ENCODE results near the gene RAMP3.
"Not testable (repeated sequence)": the region's sequence is repeated elsewhere in the genome, so short reads cannot be mapped to it uniquely, and the experiment has no call there.

RAMP3 gene

DNA sequence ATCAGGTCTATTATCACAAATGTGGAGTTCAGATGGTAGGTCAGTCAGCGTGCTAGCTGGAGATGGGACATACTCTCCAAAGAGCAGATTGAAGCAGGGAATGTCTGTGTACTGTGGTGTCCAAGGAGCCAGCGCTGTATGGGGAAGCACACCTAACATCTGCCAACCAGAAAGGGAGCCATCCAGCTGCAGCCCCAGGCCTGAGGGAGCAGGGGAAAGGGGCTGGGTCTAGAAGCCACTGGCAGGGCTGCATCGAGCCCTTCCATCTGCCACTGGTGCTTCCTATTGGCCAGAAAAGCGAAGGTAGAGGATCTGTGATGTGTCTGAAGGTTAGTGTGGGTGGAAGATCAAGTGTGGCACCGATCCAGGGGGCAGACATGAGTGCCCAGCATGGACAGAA, 8.0 kb upstream of the RAMP3 start:
- H3K36me3 ChIP-seq (ENCODE audit: control insufficient read depth, insufficient read depth, low read length): no peaks in the 10 kb centered on the region
- H3K27me3 ChIP-seq (replicated peaks; ENCODE audit: control insufficient read depth, insufficient read depth, low read length): no peaks in the 10 kb centered on the region; the same call in 1 of the 2 replicates
- TF ChIP-seq, protein P1, sequence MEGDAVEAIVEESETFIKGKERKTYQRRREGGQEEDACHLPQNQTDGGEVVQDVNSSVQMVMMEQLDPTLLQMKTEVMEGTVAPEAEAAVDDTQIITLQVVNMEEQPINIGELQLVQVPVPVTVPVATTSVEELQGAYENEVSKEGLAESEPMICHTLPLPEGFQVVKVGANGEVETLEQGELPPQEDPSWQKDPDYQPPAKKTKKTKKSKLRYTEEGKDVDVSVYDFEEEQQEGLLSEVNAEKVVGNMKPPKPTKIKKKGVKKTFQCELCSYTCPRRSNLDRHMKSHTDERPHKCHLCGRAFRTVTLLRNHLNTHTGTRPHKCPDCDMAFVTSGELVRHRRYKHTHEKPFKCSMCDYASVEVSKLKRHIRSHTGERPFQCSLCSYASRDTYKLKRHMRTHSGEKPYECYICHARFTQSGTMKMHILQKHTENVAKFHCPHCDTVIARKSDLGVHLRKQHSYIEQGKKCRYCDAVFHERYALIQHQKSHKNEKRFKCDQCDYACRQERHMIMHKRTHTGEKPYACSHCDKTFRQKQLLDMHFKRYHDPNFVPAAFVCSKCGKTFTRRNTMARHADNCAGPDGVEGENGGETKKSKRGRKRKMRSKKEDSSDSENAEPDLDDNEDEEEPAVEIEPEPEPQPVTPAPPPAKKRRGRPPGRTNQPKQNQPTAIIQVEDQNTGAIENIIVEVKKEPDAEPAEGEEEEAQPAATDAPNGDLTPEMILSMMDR (IDR thresholded peaks at IDR 0.05; ENCODE audit: insufficient read depth, low read length, poor library complexity, severe bottlenecking): no peak
- no peak overlapping the region for H3K4me3 ChIP-seq (replicated peaks; ENCODE audit: low read depth, low read length)
- DNase-seq (ENCODE audit: extremely low read depth, insufficient read length): no peak

DNA sequence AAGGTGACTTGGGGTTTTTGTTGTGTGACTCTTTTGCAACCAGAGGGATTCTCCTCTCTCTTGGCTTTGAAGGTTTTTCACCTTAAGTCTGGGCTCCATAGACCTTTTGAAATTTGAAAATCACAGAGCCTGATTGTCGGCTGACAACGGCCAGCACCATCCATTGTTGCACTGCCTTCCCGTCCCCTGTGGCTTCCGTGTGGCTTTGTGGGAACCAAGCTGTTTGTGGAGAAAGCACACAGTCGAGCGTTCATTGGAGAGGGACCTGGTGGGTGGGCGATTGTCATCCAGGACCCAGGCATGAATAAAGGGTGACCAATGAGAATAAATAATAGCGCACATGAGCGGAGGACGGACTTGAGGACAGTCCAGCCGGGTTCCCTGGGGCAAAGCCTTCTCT, 7.4 kb upstream of the RAMP3 start:
- Histone ChIP-seq H3K36me3 (ENCODE audit: control insufficient read depth, insufficient read depth, low read length) (no peaks in the 10 kb centered on the region), H3K27me3 (replicated peaks; ENCODE audit: control insufficient read depth, insufficient read depth, low read length) (no peaks in the 10 kb centered on the region; the same call in 1 of the 2 replicates), H3K4me3 (replicated peaks; ENCODE audit: low read depth, low read length) (no peak overlapping the region)
- TF ChIP-seq, protein P1 (IDR thresholded peaks at IDR 0.05; ENCODE audit: insufficient read depth, low read length, poor library complexity, severe bottlenecking): no peak
- DNase-seq (ENCODE audit: extremely low read depth, insufficient read length): no peak

DNA sequence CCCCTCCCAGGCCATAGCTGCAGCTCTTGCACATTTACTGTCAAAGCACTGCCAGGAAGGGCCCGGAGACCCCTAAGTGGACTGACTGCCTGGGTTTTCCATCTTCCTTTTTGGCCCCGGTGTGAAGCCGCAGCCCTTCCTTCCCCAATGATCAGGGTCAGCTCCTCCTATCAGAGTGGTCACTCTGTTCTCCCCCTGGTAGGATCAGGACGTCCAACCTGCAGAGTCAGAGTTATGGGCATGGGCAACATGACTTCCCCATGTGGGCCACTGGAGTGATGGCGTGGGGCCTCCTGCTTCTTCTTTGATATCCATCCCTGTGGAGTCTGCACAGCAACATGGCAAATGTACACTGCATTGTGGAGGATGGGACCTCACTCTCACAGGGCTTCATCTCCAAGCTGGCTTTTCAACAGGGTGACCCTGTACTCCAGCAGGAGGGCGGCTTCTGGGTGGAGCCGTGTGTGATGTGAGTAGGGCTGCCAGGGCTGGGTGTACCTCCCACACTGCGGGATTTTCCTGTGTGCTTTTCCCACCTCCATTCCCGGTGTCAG, 6.4 kb upstream of the RAMP3 start:
- DNase-seq (ENCODE audit: extremely low read depth, insufficient read length): no peak
- Histone ChIP-seq H3K27me3 (replicated peaks; ENCODE audit: control insufficient read depth, insufficient read depth, low read length) (no peaks in the 10 kb centered on the region; the same call in 1 of the 2 replicates), H3K36me3 (ENCODE audit: control insufficient read depth, insufficient read depth, low read length) (no peaks in the 10 kb centered on the region), H3K4me3 (replicated peaks; ENCODE audit: low read depth, low read length) (no peak overlapping the region)
- TF ChIP-seq, protein P1 (IDR thresholded peaks at IDR 0.05; ENCODE audit: insufficient read depth, low read length, poor library complexity, severe bottlenecking): no peak

DNA sequence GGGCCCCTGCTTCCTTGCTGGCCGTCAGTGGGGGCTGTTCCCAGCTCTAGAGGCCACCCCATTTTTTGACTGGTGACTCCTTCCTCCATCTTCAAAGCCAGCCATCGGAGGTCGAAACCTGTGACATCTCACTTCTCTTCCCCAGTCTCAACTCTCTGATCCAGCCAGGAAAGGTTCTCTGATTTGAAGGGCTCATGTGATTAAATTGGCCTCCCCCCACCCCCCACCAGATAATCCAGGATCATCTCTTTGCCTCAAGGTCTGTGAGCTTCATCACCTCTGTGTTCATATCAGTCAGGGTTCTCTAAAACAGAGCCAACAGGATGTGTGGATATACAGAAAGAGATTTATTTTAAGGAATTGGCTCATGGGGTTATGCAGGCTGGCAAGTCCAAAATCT, 5.6 kb upstream of the RAMP3 start:
- DNase-seq (ENCODE audit: extremely low read depth, insufficient read length): no peak
- H3K4me3 ChIP-seq (replicated peaks; ENCODE audit: low read depth, low read length): no peak overlapping the region
- no peaks in the 10 kb centered on the region for H3K36me3 ChIP-seq (ENCODE audit: control insufficient read depth, insufficient read depth, low read length)
- H3K27me3 ChIP-seq (replicated peaks; ENCODE audit: control insufficient read depth, insufficient read depth, low read length): peaks cover under 1% of the 10 kb centered on the region
- TF ChIP-seq, protein P1 (IDR thresholded peaks at IDR 0.05; ENCODE audit: insufficient read depth, low read length, poor library complexity, severe bottlenecking): no peak

DNA sequence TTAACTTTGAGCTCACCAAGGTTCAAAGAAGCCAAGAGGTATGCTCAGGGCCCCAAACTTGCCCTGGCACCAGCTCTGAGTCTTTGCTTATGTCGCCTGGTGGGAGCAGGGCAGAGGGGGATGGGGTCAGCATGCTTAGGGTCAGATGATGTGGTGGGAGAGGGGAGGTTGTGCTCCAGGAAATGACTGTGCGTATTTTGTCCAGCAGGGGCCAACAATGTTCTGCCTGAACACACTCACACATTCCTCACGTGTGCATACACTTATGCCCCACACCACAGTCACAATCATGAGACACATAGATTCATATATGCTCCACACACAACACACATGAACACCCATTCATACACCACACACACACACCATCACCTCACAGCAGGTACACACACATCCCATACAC, 4.4 kb upstream of the RAMP3 start:
- TF ChIP-seq, protein P1 (IDR thresholded peaks at IDR 0.05; ENCODE audit: insufficient read depth, low read length, poor library complexity, severe bottlenecking): no peak
- no peak for DNase-seq (ENCODE audit: extremely low read depth, insufficient read length)
- peaks cover 1% of the 10 kb centered on the region; the same call in 1 of the 2 replicates for H3K27me3 ChIP-seq (replicated peaks; ENCODE audit: control insufficient read depth, insufficient read depth, low read length)
- H3K4me3 ChIP-seq (replicated peaks; ENCODE audit: low read depth, low read length): no peak overlapping the region
- no peaks in the 10 kb centered on the region for H3K36me3 ChIP-seq (ENCODE audit: control insufficient read depth, insufficient read depth, low read length)

DNA sequence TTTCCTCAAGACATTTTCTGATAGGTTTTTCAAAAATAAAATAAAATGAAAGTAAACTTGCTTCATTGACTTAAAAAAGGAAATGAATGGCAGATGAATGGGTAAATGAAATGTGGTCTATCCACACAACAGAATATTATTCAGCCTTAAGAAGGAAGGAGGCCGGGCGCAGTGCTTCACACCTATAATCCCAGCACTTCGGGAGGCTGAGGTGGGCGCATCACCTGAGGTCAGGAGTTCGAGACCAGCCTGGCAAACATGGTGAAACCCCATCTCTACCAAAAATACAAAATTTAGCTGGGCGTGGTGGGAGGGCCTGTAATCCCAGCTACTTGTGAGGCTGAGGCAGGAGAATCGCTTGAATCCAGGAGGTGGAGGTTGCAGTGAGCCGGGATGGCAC, 3.7 kb upstream of the RAMP3 start:
- H3K27me3 ChIP-seq (replicated peaks; ENCODE audit: control insufficient read depth, insufficient read depth, low read length); H3K36me3 ChIP-seq (ENCODE audit: control insufficient read depth, insufficient read depth, low read length); H3K4me3 ChIP-seq (replicated peaks; ENCODE audit: low read depth, low read length); DNase-seq (ENCODE audit: extremely low read depth, insufficient read length): not testable (repeated sequence)

Data from GM06990 (cell line).